PC-9 (cell line): Measurements from ENCODE around the gene RER1. TPM values are rescaled to one million over a fixed set of nuclear protein-coding genes. Genes with fewer than 3 reads are reported as not detected.

ENCODE experiments used
- BruUV-seq: library from RNA; stranded (reverse); fragments of 400-500 nt; replicated peaks from 2 replicates; lab custom pipeline; 2021; lab: Mats Ljungman, UMichigan
- CTCF ChIA-PET: fragments of 300-600 bp; sonication (Branson Sonifier 250); formaldehyde crosslinking; loops from one replicate; lab custom pipeline; 2022; ENCODE audit warnings: antibody characterized with exemption; lab: Charles Lee
- POLR2A ChIA-PET: fragments of 300-600 bp; sonication (Branson Sonifier 250); formaldehyde crosslinking; loops from one replicate; lab custom pipeline; 2022; ENCODE audit warnings: antibody characterized with exemption; ENCODE audit not compliant: unreplicated experiment; lab: Charles Lee
- DNase-seq, 2 experiments: peaks; one replicate each; pipeline versions ENCODE4 v3.0.0 to v3.0.0-alpha.2; 2015 to 2022; ENCODE audit warnings: mixed read lengths in 1 of 2
- H2AFZ ChIP-seq: fragments of 200-600 bp; sonication (generic); 2 replicates; pipeline ENCODE4 v1.8.1; 2017; ENCODE audit warnings: antibody characterized with exemption
- H3F3A ChIP-seq: fragments of 200-600 bp; sonication (generic); 2 replicates; pipeline ENCODE4 v1.8.1; 2017; ENCODE audit warnings: antibody characterized with exemption, mild to moderate bottlenecking, low read depth; ENCODE audit not compliant: insufficient read depth
- H3K27ac ChIP-seq: fragments of 200-600 bp; sonication (generic); 2 replicates; pipeline ENCODE4 v1.6.1; 2016; ENCODE audit warnings: mixed run types
- H3K27me3 ChIP-seq: fragments of 200-600 bp; sonication (generic); 2 replicates; pipeline ENCODE4 v1.6.1; 2016; ENCODE audit warnings: low read depth, mixed run types; ENCODE audit not compliant: insufficient read depth
- H3K36me3 ChIP-seq: fragments of 200-600 bp; sonication (generic); 2 replicates; pipeline ENCODE4 v1.6.1; 2016; ENCODE audit warnings: low read depth, mixed run types
- H3K4me1 ChIP-seq: fragments of 200-600 bp; sonication (generic); replicated peaks from 2 replicates; pipeline ENCODE4 v1.6.1; 2016; ENCODE audit warnings: mixed run types; ENCODE audit not compliant: insufficient read depth
- H3K4me2 ChIP-seq: fragments of 200-600 bp; sonication (generic); 2 replicates; pipeline ENCODE4 v1.6.1; 2017; ENCODE audit warnings: mixed run types
- H3K4me3 ChIP-seq: fragments of 200-600 bp; sonication (generic); 2 replicates; pipeline ENCODE4 v1.6.1; 2016; ENCODE audit warnings: mixed run types
- H3K79me2 ChIP-seq: fragments of 200-600 bp; sonication (generic); 2 replicates; pipeline ENCODE4 v1.6.1; 2017; ENCODE audit warnings: low read depth, mixed run types
- H3K9me2 ChIP-seq: fragments of 200-600 bp; sonication (generic); 2 replicates; pipeline ENCODE4 v1.8.1; 2017; ENCODE audit warnings: mild to moderate bottlenecking; ENCODE audit not compliant: insufficient read depth
- H3K9me3 ChIP-seq: fragments of 200-600 bp; sonication (generic); 2 replicates; pipeline ENCODE4 v1.8.1; 2016; ENCODE audit warnings: low read depth; ENCODE audit not compliant: insufficient read depth
- H4K20me1 ChIP-seq: fragments of 200-600 bp; sonication (generic); 2 replicates; pipeline ENCODE4 v1.8.1; 2017; ENCODE audit not compliant: insufficient read depth
- CTCF ChIP-seq: fragments of 200-600 bp; sonication (generic); conservative IDR thresholded peaks from 2 replicates; pipeline ENCODE4 v1.6.1; 2017; ENCODE audit warnings: mixed run types, antibody characterized with exemption, mild to moderate bottlenecking, moderate library complexity
- EZH2 ChIP-seq: fragments of 200-600 bp; sonication (generic); IDR thresholded peaks from 2 replicates; pipeline ENCODE4 v1.8.0; 2017; ENCODE audit warnings: antibody characterized with exemption, low read depth
- intact Hi-C: fragments of 100-400 bp; cut with micrococcal nuclease; formaldehyde crosslinking; loops from one replicate; pipeline ENCODE4 v1.10.0; 2022; ENCODE audit not compliant: unreplicated experiment
- total RNA-seq: library from RNA; stranded (reverse); gene quantifications from 2 replicates; pipeline ENCODE4 v1.2.3, GENCODE V29; 2021

RER1 gene
- total RNA-seq, 1 experiment from 2014 or later = 131 TPM

DNA sequence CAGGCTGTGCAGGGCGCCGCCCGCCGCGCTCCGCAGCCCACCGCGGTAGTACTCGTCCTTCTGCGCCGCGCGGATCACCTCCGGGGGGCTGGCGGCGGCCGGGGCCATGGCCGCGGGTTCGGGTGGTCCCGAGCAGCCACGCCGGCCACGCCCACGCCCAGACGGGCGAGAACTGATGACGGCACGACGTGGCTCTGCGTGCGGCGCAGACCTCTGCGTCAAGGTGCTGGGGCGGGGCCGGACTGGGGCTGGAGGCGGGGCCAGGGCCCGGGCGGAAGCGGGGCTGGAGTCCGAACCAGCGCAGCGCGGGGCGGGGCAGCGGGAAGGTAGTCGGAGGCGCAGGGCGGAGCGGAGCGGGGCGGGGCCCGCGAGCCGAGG lies 20.7 kb downstream of the RER1 start, which contains the start of gene PEX10:
Gene PEX10, minus strand, starts transcription at position 170 of the 378 bp plus-strand sequence. Its CDS starts 62 bp downstream, at position 108.
- DNase-seq = peak; percentile 81 to 98
- Histone ChIP-seq H4K20me1 (no peaks in the 10 kb centered on the region), H2AFZ (peak within 1 kb of the TSS; percentile 77), H3K9me2 (no peaks in the 10 kb centered on the region), H3K9me3 (no peaks in the 10 kb centered on the region), H3K4me3 (peak within 1 kb of the TSS; percentile 97), H3F3A (peaks cover 25% of the 10 kb centered on the region; the same call in 1 of the 2 replicates), H3K36me3 (no peaks in the 10 kb centered on the region), H3K4me2 (peak within 1 kb of the TSS; percentile 99), H3K79me2 (peaks cover 30% of the 10 kb centered on the region), H3K4me1 (peaks cover 25% of the 10 kb centered on the region), H3K27me3 (no peaks in the 10 kb centered on the region), H3K27ac (peak within 1 kb of the TSS; percentile 36; the same call in 1 of the 2 replicates)
- no peak for TF ChIP-seq CTCF
- no peak for TF ChIP-seq EZH2
- ChIA-PET CTCF (no interaction called here), POLR2A (no interaction called here)
- intact Hi-C loops = loop anchor here (1.0 to 10.0 kb wide), 5 partner anchors 21 to 1010 kb away; partner anchors contain the start of genes MORN1, PANK4, PRXL2B and RER1
- BruUV-seq = no TSS peak

DNA sequence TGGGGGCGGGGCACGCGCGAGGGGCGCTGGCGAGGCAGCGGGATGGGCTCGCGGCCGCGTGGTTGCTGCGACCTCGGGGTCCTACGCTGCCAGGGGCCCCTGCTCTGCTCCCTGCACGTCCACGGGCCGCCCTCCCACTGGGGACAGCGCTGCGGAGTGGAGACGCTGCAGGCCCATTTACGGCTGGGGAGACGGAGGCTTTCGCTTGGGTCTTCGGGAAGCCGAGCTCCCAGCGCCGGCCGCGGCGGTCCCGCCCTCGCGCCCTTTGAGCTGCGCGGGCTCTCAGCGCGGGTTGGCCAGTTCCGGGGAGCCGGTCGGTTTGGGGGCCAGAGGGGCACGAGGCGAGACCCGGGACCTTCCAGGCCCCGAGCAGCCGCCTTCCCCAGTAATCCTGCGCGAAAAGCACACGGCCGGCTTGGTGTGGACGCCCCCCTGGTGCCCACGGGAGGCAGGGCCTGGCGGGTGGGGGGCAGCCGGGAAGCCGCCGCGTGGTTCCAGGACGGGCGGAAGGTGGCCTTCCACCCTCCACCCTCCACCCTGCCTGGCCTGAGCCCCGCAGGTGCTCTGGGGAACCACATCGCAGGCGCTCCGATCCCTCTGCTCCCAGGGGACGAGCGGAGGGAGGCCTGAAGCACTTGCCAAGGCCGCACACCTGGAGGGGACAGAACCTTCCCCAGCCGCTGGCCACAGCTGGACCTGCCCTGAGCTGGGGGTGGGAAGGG lies 21.3 kb downstream of the RER1 start:
- no TSS peak for BruUV-seq
- H3K27ac ChIP-seq = no peak overlapping the region
- no peak for TF ChIP-seq CTCF
- no peak for TF ChIP-seq EZH2
- peak overlapping the region; percentile 69 for H2AFZ ChIP-seq
- ChIA-PET POLR2A (interaction anchor here (0.7 to 0.8 kb wide), 3 partner anchors 214 to 983 kb away, joined by 3 to 6 read pairs (median 4); no protein-coding TSS in a partner anchor), CTCF (no interaction called here)
- DNase-seq = no peak
- peak overlapping the region; percentile 97 for H3K4me3 ChIP-seq
- no peaks in the 10 kb centered on the region for H3K9me2 ChIP-seq
- H3K9me3 ChIP-seq = no peaks in the 10 kb centered on the region
- H3K4me1 ChIP-seq = peaks cover 25% of the 10 kb centered on the region
- intact Hi-C loops = loop anchor here (1.0 to 10.0 kb wide), 5 partner anchors 22 to 1009 kb away; partner anchors contain the start of genes MORN1, PANK4, PRXL2B and RER1
- H4K20me1 ChIP-seq = no peaks in the 10 kb centered on the region
- peaks cover 25% of the 10 kb centered on the region; the same call in 1 of the 2 replicates for H3F3A ChIP-seq
- H3K4me2 ChIP-seq = peak overlapping the region; percentile 99
- no peaks in the 10 kb centered on the region for H3K36me3 ChIP-seq
- peaks cover 30% of the 10 kb centered on the region for H3K79me2 ChIP-seq
- no peaks in the 10 kb centered on the region for H3K27me3 ChIP-seq

DNA sequence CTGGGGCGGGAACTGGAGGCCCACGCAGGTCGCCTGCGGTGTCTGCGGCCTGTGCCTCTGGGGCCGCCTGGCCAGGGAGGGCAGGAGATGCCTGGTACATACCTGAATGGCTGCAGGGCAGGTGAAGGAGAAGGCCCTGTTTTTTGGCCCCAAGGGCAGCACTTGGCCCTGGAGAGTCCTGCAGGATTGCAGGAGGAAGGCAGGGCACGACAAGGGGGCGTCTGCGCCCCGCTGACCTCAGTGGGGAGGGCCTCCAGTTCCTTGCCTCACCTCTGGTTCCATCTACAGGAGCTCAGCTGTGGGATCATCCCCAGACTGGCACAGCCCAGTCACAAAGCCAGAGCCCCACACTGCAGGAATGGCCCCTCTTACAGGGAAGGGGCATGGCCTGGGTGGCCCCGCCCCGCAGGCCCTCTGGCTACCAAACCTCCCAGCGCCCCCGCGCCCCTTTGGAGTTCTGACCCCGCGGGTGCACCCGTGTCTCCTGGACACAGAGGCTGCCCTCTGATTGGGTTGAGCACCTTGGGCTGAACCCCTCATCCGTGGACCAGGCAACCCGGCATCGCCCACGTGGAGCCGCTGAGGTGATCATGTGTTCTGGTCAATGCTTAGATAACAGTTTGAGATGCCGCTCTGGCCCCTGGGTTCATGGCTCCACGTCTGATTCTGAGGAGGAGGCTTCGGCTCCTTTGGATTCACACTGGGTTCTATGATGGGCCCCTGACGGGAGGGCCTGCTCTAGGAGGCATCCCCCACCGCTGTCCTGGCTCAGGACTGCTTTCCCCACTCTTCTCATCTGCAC lies 22.1 kb downstream of the RER1 start:
- no peaks in the 10 kb centered on the region for H3K36me3 ChIP-seq
- H3K4me3 ChIP-seq = peak overlapping the region; percentile 97
- H3K79me2 ChIP-seq = peaks cover 30% of the 10 kb centered on the region
- no peak overlapping the region for H3K27ac ChIP-seq
- POLR2A ChIA-PET = interaction anchor here (0.7 to 0.8 kb wide), 2 partner anchors 215 to 983 kb away, joined by 3 to 6 read pairs; no protein-coding TSS in a partner anchor
- BruUV-seq = TSS peak; percentile 50
- no peaks in the 10 kb centered on the region for H3K9me2 ChIP-seq
- CTCF ChIA-PET = no interaction called here
- no peaks in the 10 kb centered on the region for H3K27me3 ChIP-seq
- H3K4me1 ChIP-seq = peaks cover 25% of the 10 kb centered on the region
- H3K4me2 ChIP-seq = peak overlapping the region; percentile 99
- TF ChIP-seq EZH2 (no peak), CTCF (no peak)
- H2AFZ ChIP-seq = peak overlapping the region; percentile 69
- no peaks in the 10 kb centered on the region for H3K9me3 ChIP-seq
- intact Hi-C loops = loop anchor here (1.0 to 10.0 kb wide), 6 partner anchors 114 to 1009 kb away; partner anchors contain the start of genes PANK4 and PRXL2B
- H4K20me1 ChIP-seq = no peaks in the 10 kb centered on the region
- peaks cover 25% of the 10 kb centered on the region; the same call in 1 of the 2 replicates for H3F3A ChIP-seq
- DNase-seq = peak in 1 of 2 experiments; percentile 34
